Effector memory CD8-positive, alpha-beta T cell (primary cell): ENCODE measurements around the gene THBD.
A peak's percentile ranks its signal among the peaks of the same experiment; 100 is the strongest.

Source experiments
- ATAC-seq: fragments of 150-1000 bp; cut with Tn5 transposase; replicated peaks from 2 replicates; pipeline ENCODE4 v1.10.0; 2021; ENCODE audit warnings: mild to moderate bottlenecking, moderate library complexity
- DNase-seq, 3 experiments: peaks; one replicate each; pipeline ENCODE4 v3.0.0; 2021
- H3K27ac Mint-ChIP-seq, 2 donors: one replicate each; pipeline ENCODE4 v1.8.0; 2022; ENCODE audit warnings: mild to moderate bottlenecking in 2 of 2, mixed read lengths in 2 of 2, moderate library complexity in 2 of 2
- H3K27me3 Mint-ChIP-seq, 2 donors: one replicate each; pipeline ENCODE4 v1.8.0; 2022; ENCODE audit warnings: mixed read lengths in 2 of 2
- H3K36me3 Mint-ChIP-seq: one replicate; pipeline ENCODE4 v1.8.0; 2022; ENCODE audit warnings: mild to moderate bottlenecking, moderate library complexity, mixed read lengths; ENCODE audit not compliant: insufficient read depth
- H3K4me1 Mint-ChIP-seq, 2 donors: one replicate each; pipeline ENCODE4 v1.8.0; 2022; ENCODE audit warnings: low read depth in 2 of 2, mixed read lengths in 2 of 2
- H3K4me3 Mint-ChIP-seq, 2 donors: one replicate each; pipeline ENCODE4 v1.8.0; 2022; ENCODE audit warnings: mild to moderate bottlenecking in 2 of 2, mixed read lengths in 2 of 2, moderate library complexity in 2 of 2
- H3K9me3 Mint-ChIP-seq, 2 donors: one replicate each; pipeline ENCODE4 v1.8.0; 2022; ENCODE audit warnings: mixed read lengths in 2 of 2

THBD gene

GRCh38 chr20:23063168-23063567, 13.7 kb upstream of the THBD start:
- Mint-ChIP-seq H3K4me3 (no peak overlapping the region), H3K27ac (no peak overlapping the region), H3K27me3 (peaks cover 9 to 19% of the 10 kb centered on the region in 2 donors)

GRCh38 chr20:23062632-23063031, 13.2 kb upstream of the THBD start:
- H3K27me3 Mint-ChIP-seq, result peaks cover 9 to 19% of the 10 kb centered on the region in 2 donors
- no peaks in the 10 kb centered on the region for H3K9me3 Mint-ChIP-seq
- H3K4me3 Mint-ChIP-seq, result no peak overlapping the region
- ATAC-seq (no peak), DNase-seq (no peak)
- no peak overlapping the region for H3K27ac Mint-ChIP-seq
- no peaks in the 10 kb centered on the region for H3K4me1 Mint-ChIP-seq
- no peaks in the 10 kb centered on the region for H3K36me3 Mint-ChIP-seq

More at GRCh38 chr20:23063168-23063567, 13.7 kb upstream of the THBD start:
- no peak for DNase-seq
- no peaks in the 10 kb centered on the region for H3K9me3 Mint-ChIP-seq
- H3K36me3 Mint-ChIP-seq, result no peaks in the 10 kb centered on the region
- ATAC-seq, result no peak
- no peaks in the 10 kb centered on the region for H3K4me1 Mint-ChIP-seq

GRCh38 chr20:23061734-23062561, 12.5 kb upstream of the THBD start:
- H3K4me1 Mint-ChIP-seq, result no peaks in the 10 kb centered on the region
- H3K36me3 Mint-ChIP-seq, result no peaks in the 10 kb centered on the region
- no peak for ATAC-seq
- H3K9me3 Mint-ChIP-seq, result no peaks in the 10 kb centered on the region
- H3K27ac Mint-ChIP-seq, result no peak overlapping the region
- no peak overlapping the region for H3K4me3 Mint-ChIP-seq
- DNase-seq, result no peak
- H3K27me3 Mint-ChIP-seq, result peaks cover 9 to 17% of the 10 kb centered on the region in 2 donors

- H3K4me1 Mint-ChIP-seq, result no peaks in the 10 kb centered on the region
- peaks cover 9 to 13% of the 10 kb centered on the region in 2 donors for H3K27me3 Mint-ChIP-seq
- H3K4me3 Mint-ChIP-seq, result no peak overlapping the region
- no peaks in the 10 kb centered on the region for H3K9me3 Mint-ChIP-seq
- H3K36me3 Mint-ChIP-seq, result no peaks in the 10 kb centered on the region
- no peak overlapping the region for H3K27ac Mint-ChIP-seq
- ATAC-seq, result no peak
- DNase-seq, result no peak
Observed at GRCh38 chr20:23061262-23061661, 11.8 kb upstream of the THBD start.

GRCh38 chr20:23060629-23061028, 11.2 kb upstream of the THBD start:
- ATAC-seq, result no peak
- peaks cover 9 to 13% of the 10 kb centered on the region in 2 donors for H3K27me3 Mint-ChIP-seq
- no peaks in the 10 kb centered on the region for H3K36me3 Mint-ChIP-seq
- H3K27ac Mint-ChIP-seq, result no peak overlapping the region
- no peaks in the 10 kb centered on the region for H3K9me3 Mint-ChIP-seq
- no peak overlapping the region for H3K4me3 Mint-ChIP-seq
- no peaks in the 10 kb centered on the region for H3K4me1 Mint-ChIP-seq
- no peak for DNase-seq

GRCh38 chr20:23059846-23060245, 10.4 kb upstream of the THBD start:
- Mint-ChIP-seq H3K27ac (no peak overlapping the region), H3K4me1 (no peaks in the 10 kb centered on the region), H3K36me3 (no peaks in the 10 kb centered on the region), H3K9me3 (no peaks in the 10 kb centered on the region), H3K27me3 (peaks cover 2 to 7% of the 10 kb centered on the region in 2 donors), H3K4me3 (no peak overlapping the region)
- ATAC-seq (no peak), DNase-seq (no peak)

- H3K27me3 Mint-ChIP-seq, result peaks cover 0 to 5% of the 10 kb centered on the region in 2 donors
- no peak for DNase-seq
- H3K27ac Mint-ChIP-seq, result no peak overlapping the region
- ATAC-seq, result no peak
- H3K36me3 Mint-ChIP-seq, result no peaks in the 10 kb centered on the region
- H3K4me3 Mint-ChIP-seq, result no peak overlapping the region
- H3K9me3 Mint-ChIP-seq, result no peaks in the 10 kb centered on the region
- no peaks in the 10 kb centered on the region for H3K4me1 Mint-ChIP-seq
Observed at GRCh38 chr20:23059001-23059400, 9.5 kb upstream of the THBD start.

- Mint-ChIP-seq H3K4me1 (no peaks in the 10 kb centered on the region), H3K36me3 (no peaks in the 10 kb centered on the region), H3K27me3 (peaks cover 7 to 13% of the 10 kb centered on the region in 2 donors), H3K9me3 (no peaks in the 10 kb centered on the region), H3K4me3 (no peak overlapping the region), H3K27ac (no peak overlapping the region)
- no peak for ATAC-seq
- no peak for DNase-seq
Observed at GRCh38 chr20:23058240-23058639, 8.8 kb upstream of the THBD start.

- Mint-ChIP-seq H3K27me3 (peaks cover 32 to 48% of the 10 kb centered on the region in 2 donors), H3K27ac (no peak overlapping the region)
Observed at GRCh38 chr20:23052904-23053303, 3.4 kb upstream of the THBD start.

GRCh38 chr20:23050847-23051627, 1.6 kb upstream of the THBD start:
- Mint-ChIP-seq H3K4me1 (peaks cover 0 to 4% of the 10 kb centered on the region in 2 donors), H3K27me3 (peaks cover 43 to 63% of the 10 kb centered on the region in 2 donors), H3K4me3 (peak overlapping the region in 1 of 2 donors; percentile 41), H3K9me3 (no peaks in the 10 kb centered on the region), H3K36me3 (no peaks in the 10 kb centered on the region), H3K27ac (no peak overlapping the region)
- ATAC-seq, result no peak
- DNase-seq, result no peak

More at GRCh38 chr20:23052904-23053303, 3.4 kb upstream of the THBD start:
- ATAC-seq (no peak), DNase-seq (no peak)
- H3K9me3 Mint-ChIP-seq, result no peaks in the 10 kb centered on the region
- H3K4me1 Mint-ChIP-seq, result peaks cover 0 to 2% of the 10 kb centered on the region in 2 donors
- H3K36me3 Mint-ChIP-seq, result no peaks in the 10 kb centered on the region
- H3K4me3 Mint-ChIP-seq, result no peak overlapping the region

GRCh38 chr20:23050076-23050838, 785 bp upstream of the THBD start:
- peak overlapping the region in 1 of 2 donors; percentile 21 for H3K4me3 Mint-ChIP-seq
- H3K9me3 Mint-ChIP-seq, result no peaks in the 10 kb centered on the region
- H3K36me3 Mint-ChIP-seq, result no peaks in the 10 kb centered on the region
- H3K27ac Mint-ChIP-seq, result no peak overlapping the region
- peaks cover 0 to 4% of the 10 kb centered on the region in 2 donors for H3K4me1 Mint-ChIP-seq
- no peak for ATAC-seq
- DNase-seq, result no peak
- peaks cover 43 to 68% of the 10 kb centered on the region in 2 donors for H3K27me3 Mint-ChIP-seq

GRCh38 chr20:23048283-23049200, 930 bp downstream of the THBD start:
- DNase-seq (no peak), ATAC-seq (peak; percentile 50)
- Mint-ChIP-seq H3K36me3 (no peaks in the 10 kb centered on the region), H3K9me3 (no peaks in the 10 kb centered on the region), H3K27me3 (peaks cover 42 to 81% of the 10 kb centered on the region in 2 donors), H3K27ac (no peak overlapping the region), H3K4me3 (peak overlapping the region in 1 of 2 donors; percentile 31), H3K4me1 (peaks cover 0 to 4% of the 10 kb centered on the region in 2 donors)
